GM21360 (cell line): Measurements from ENCODE around the gene BCORL1.

Experiments used
- ATAC-seq: cut with Tn5 transposase; IDR thresholded peaks from one replicate; pipeline ENCODE4 v1.9.1; 2021; ENCODE audit warnings: mild to moderate bottlenecking, moderate library complexity; ENCODE audit not compliant: unreplicated experiment

Gene BCORL1

DNA sequence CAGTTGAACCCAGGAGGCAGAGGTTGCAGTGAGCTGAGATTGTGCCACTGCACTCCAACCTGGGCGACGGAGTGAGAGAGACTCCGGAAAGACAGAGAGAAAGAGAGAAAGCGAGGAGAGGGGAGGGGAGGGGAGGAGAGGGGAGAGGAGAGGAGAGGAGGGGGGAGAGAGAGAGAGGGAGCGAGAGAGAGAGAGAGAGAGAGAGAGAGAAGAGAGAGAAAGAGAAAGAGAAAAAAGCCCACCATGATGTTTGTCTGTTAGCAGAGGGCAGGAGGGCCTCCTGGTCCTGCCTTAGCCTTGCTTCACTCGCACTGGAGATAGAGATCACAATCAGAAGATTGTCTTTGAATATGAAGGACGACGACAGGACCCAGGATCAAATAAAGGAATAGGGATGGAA is 18.7 kb upstream of the BCORL1 start:
- no peak for ATAC-seq

DNA sequence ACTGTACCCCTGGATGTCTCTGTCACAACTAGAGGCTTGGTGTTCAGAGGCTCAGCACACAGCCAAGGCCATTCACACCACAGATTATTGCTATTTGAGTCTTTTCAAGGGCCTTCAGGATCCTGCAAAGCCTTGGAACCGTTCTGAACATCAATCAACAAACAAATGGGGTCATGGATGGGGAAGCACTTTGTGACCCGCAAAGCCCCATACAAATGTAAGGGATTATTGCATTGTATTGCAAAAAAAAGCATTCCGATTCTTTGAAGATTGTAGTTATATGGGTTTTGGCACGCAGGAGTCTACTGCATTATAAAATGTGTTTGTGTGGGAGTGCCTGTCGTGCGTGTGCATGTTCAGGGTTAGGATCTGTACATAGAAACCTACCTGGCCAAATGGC is 17.3 kb upstream of the BCORL1 start:
- ATAC-seq = no peak

DNA sequence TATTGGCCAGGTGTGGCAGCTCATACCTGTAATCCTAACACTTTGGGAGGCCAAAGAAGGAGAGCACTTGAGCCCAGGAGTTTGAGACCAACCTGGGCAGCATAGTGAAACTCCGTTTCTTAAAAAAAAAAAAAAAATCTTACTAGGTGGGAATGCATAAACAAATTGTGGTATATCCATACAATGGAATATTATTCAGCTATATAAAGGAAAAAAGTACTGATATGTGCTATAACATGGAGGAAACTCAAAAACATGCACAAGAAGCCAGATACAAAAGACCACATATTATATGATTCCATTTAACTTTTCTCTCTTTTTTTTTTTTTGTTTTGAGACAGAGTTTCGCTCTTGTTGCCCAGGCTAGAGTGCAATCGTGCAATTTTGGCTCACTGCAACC is 13.5 kb upstream of the BCORL1 start:
- no peak for ATAC-seq

DNA sequence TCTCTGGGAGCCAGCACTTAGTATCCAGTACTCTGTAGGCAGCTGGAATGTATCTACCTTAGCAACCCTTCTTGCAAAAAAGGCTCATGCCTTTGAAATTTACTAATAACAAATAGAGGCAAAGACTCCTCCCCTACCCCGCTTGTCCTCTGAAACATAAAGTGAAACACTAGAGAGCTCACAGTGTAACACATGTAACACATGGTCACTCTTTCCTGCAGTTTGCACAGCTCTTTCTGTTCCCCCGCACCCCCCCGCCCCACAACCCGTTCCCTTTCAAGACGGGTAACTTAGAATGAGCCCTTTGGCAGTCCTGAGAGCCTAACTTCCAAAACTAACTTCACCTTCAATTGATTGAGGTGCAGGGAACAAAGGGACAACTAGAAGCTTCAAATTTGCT is 6.0 kb upstream of the BCORL1 start:
- no peak for ATAC-seq

DNA sequence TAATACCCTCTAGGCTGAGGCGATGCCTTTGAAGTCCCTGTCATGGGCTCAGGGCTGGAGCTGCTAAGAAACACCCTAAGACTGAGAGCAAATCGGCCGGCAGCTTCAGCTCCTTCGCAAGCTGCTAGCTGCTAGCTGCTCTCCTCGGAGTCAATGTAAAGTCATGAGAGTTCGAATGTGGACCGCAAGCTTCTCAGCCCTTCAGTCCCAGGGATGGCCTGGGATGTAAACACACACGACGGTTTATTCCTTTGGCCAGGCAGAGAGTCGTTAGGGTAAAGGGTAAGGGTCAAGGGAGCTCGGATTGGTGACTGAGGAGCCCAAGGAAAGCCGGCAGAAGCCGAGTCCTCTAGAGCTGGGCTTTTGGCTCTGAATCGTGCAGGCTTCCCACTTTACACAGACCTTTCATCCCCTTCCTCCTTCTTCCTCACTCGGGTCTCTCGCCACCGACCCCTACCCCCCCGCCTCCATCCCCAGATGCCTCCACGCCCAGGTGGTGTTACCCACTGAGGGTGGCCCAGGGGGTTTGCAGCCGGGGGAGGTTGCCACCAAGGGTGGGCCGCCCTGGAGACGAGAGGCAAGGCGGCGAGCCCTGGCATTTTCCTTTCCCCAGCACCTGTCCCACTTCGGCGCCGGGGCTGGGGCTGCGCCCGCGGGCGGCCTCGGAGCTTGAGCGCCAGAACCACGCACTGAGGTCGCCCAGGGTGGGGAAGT is 3.1 kb upstream of the BCORL1 start:
- no peak for ATAC-seq

DNA sequence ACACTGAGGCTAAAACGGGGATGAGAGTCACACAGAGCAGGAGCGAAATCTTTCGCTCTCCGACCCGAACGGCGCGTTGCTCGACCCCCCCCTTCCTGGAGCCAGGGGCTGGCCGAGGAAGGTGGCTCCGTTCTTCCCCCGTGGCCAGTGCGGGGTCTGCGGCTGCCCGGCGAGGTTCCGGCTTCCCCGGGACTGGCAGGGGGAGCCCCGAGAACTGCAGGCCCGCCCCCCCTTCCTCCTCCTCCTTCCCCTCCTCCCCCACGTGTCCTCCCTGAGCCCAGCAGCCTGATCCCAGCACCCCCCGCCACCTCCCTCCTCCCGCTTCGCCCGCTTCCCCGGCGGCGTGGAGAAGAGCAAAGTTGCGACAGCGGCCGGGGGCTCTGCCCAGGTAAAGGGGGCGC is 2.4 kb upstream of the BCORL1 start:
- ATAC-seq = no peak

DNA sequence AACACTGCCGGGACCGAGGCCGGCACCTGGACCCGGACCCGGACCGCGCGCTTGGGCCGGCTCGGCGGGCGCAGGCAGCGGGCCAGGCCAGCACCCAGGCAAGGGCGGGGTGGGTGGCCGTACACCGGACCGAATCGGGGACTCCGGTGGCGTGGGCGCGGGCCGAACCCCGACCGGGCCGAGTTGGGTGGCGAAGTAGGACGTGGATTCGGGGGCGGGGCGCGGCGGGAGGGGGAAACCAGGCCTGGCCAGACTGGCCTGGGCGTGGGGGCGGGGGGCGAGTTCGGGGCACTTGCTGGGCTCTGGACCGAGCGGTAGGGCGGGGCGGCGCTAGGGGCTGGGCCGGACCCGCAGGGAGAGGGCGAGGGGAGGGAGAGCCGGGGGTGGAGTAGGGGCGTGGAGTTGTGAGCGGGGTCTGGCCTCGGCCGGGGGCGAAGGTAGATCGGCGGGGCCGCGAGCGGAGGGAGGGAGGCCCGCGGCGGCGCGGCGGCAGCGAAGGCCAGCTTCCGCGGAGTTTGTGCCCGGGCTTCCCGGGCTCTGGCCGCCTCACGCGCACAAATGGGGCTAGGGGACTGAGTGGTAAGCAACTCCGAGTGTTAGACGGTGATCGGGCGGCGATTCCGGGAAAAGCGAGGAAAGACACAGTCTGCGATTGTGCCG is 1.8 kb upstream of the BCORL1 start:
- ATAC-seq = no peak

DNA sequence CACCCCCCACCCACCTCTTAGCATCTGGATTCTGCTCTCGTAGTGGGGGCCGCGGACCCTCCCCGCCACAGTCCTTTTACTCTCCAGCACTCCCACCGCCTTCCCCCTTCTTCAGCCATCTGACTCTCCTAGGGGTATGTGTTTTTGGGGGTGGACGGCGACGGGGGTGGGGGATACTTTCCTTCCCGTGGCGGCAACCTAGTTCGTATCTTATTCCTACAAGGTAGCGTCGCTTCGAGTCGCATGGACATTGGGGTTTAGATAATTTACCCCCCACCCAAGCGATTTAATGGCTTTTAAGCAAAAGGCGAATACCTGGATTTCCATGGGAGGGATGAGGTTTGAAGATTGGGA is 1.3 kb upstream of the BCORL1 start:
- no peak for ATAC-seq

DNA sequence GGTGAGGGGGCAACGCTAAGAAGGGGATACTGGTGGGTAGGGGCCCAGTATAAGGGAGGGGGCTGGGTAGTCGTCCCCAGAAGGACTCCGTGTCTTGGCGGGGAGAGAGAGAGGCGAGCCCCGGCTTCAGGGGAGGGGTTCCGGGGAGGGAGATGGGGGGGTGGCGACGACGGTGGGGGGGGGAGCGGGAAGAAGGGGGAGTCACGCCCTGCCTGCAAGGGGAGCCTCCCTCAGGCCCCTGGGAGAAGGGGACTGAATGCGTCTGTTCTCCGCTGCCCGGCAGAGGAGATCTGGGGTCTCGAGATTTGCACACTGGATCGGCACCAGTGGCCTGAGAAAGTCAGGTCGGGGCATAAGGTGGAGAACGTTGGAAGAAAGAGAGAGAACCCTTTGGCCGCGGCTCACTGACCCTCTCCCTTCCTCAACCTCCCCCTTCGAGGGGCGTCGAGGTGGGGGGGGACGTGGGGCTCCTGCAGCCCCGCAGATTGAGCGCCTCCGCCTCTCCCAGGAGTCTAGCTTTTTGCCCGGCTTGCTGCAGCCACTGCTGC is 609 bp upstream of the BCORL1 start:
- no peak for ATAC-seq

DNA sequence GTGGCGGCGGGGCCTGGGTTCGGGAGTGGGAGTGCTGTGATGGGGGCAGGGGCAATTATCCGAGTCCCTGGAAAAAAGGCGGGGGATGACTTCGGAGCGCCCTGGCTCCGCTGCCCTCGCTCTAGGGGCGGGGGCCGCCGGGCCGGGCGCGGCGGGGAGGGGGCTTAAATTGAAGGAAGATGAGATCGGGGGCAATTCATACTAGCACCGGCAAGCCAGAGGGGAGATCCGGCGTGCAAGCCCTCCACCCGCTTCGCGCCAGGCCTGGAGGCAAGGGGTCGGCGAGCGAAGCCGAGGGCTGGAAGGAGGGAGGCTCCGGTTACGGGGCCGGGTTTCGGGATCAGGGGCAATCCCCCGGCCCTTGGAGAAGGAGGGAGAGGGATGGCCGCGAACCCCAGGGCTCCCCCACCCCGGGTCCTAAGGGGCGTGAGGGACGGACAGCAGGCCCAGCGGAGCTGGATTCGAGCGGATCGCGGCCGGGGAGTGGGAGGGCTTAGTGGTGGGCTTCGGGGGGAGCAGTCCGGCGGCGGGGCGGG is 1.2 kb downstream of the BCORL1 start:
- ATAC-seq = no peak

DNA sequence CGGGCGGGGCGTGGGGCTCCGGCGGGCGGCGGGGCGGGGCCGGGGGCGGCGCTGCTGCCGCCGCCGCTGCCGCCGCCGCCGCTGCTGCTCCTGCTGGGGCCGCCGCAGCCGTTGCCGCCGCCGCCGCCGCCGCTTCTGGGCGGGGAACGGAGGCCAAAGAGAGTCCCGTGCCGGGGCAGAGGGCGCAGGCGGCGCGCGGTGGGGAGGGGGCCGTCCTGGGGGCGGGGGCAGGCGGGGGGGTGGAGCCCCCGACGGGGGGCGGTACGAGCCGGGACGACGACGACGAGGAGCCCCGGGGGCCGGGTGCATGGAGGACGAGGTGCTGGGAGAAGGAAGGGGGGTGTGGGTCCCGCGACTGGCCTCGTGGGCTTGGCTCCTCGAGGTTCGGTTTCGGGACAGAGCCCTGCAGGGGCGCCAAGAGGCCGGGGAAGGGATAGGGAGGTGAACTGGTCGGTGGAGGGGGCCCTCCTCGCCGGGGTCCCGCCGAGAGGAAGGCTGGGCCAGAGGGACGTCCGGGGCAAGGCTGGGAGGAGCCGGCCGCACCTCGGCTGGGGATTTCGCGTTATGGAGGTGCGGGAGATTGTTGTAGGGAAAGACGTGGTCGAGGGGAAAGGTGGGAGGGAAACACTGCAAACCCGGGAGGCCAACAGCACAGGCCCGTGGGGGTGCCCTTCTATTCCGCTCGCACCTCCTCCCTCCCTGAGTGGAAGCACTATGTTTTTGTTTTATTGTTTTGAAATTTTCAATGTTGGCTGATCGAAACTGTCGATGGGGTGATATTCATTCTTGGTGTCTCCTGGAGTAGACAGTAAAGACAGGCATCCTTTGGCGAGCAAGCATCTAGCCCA is 1.9 kb downstream of the BCORL1 start:
- ATAC-seq = no peak

DNA sequence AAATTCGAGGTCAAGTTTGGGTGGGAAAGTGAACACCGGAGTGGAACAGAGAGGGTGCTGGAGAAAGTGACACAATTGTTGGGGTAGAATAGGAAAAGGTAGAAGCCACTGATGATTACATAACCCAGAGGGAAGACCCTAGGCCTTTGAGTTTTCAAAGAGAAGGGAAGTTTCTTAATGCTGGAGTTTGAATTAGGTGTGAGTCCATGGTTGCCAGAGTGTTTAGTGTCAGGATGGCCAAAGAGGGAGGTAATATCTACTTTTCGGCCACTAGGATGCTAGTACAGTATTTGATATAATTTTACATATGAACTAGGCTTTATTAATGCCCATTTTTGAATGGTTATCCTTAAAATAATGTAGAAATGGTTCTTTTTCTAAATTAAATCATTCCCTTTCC is 5.4 kb downstream of the BCORL1 start:
- ATAC-seq = no peak

DNA sequence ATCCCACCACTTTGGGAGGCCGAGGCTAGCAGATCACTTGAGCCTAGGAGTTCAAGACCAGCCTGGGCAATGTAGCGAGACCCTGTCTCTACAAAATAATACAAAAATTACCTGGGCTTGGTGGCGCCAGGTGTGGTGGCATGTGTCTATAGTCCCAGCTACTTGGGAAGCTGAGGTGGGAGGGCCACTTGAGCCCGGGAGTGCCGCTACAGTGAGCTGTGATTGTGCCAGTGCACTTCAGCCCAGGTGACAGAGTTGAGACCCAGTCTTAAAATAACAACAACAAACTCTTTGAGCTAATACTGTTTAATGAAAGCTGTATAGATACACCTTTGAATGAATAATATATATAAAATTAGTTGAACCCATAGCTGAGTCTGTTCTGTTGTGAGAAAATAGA is 9.7 kb downstream of the BCORL1 start:
- ATAC-seq = no peak

DNA sequence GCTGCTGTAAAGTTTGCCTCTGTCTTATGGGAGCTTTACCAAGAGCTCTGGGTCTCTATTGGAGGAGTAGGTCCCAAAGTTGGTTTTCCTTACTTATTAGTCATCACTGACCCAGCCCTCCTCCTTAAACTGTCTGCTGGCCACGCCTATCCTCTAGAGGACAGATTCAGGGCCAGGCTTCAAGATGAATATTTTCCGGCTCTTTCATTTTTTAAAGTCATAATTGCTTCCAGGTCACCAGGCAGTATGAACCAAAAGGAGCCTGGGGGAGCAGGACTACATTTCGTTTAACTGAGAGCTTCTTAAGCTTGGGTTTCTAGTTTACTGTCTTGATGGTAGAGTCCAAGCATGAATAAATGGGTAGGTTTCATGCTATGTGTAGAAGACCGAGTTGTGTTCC is 13.7 kb downstream of the BCORL1 start:
- no peak for ATAC-seq

DNA sequence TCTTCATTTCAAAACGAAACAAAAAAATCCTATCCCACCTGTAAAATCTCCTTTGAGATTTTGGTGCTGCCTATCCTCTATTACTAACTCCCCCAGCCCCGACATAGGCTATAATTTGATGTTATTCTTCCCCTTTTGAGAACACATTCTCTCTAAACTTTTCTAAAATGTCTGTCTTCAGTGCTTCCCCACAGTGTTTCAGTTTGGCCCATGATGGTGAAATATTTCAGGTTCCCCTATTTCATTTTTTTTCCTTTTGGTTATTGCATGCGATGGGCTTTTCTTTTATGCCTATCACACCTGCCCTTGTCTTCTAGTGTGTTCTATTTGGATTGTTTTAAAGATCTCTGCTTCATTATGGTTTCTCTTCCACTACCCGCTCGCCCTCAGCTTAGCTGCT is 14.7 kb downstream of the BCORL1 start:
- ATAC-seq = no peak

DNA sequence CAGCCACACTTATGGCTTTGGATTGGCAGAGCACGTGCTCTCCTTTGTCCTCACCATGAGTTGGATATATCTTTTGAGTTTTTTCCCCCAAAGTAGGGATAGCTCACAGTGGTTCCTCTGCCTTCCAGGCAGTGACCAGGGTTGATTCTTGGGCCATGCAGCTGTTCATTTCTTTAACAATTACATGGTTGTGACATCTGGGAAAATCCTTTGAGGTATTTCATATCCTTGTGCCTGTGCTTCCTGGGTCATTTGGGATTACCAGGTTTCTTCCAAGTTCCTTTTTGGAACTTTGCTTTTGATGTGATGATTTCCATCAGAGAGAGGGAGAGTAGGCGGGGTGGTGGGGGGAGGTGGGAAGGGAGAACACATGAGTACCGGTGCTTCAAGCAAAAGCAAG is 15.6 kb downstream of the BCORL1 start:
- no peak for ATAC-seq

DNA sequence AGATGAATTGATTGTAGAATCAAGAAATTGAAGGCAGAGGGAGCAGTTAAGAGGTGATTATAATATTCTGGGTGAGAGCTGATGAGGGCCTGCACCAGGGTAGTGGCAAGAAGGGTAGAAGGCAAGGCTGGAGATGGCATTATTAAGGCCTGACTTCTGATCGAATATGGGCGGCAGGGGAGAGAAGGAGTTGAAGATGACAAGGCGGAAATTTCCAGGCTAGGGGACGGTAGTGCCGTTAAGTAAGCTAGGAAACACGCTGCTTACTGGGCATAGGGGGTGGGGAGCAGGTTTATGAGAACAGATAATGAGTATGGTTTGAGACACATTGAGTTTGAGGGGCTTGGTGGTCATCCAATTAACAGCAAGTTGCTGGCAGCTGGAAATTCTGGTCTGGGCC is 19.5 kb downstream of the BCORL1 start:
- ATAC-seq = no peak

DNA sequence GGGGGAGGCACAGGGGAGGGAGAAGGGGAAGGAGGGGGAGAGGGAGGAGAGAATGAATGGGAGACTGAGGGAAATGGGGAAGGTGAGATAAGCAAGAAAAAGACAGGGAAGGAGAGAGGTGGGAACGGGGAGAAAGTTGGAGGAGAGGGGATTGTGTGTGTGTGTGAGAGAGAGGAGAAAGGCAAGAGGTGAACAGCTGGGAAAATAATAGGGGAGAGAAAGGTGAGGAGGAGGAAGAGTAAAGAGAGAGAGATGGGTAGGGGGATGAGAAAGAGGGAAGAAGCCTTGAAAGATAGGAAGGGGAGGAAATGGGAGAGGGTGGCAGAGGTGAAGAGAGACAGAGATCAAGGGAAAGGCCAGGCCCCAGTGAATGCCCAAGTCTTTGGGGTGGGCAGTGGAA is 20.1 kb downstream of the BCORL1 start:
- ATAC-seq = no peak

DNA sequence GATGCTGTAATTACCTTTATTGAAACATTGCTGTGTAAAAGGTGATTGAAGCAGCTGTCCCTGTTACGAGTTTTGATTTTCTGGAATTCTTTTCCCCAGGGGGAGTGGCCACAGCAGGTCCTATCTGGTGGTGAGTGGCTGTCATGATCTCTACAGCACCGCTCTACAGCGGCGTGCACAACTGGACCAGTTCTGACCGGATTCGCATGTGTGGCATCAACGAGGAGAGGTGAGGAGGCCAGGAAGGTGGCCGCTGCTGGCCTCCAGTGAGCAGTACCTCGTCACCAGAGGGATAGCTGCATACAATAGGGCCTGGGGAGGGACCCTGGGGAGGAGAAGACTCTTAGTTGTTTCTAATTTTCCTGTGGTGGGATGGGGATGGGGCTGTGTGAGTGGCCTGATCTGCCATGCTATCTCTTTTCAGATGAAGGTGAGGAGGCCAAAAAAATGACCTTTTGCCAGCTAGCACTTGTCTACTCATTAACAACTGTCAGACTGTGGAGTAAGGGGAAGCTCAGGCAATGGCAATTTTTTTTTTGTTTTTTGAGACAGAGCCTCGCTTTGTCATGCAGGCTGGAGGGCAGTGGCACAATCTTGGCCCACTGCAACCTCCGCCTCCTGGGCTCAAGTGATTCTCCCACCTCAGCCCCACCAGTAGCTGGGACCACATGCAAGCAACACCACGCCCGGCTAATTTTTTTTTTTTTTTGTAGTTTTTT is 22.8 kb downstream of the BCORL1 start:
- ATAC-seq = no peak

DNA sequence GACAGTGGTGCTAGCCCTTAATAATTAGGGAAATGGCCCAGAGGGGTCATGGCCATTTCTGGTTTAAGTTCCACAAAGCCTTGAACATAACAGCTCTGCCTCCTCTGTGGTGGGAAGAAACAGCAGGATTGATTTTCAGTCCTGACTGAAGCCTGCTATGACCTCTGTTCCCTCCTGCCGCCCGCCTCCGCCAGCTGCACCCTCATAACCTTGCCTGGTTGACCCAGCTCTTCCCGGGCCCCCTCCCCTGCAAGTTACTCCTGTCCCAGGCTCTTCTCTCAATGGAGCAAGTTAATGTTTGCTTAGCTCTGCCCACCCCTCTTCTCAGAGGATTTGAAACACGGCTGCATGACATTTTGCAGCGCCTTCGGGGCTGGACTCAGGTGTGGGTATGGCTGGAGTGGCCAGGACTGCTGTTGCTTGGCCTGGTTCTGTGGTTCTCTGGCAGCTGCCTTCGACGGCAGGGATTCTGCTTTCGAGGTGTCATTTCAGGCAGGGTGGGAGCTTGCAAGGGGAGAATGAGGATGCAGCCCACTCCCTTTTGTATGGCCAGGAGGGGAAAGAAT is 27.3 kb downstream of the BCORL1 start:
- no peak for ATAC-seq

DNA sequence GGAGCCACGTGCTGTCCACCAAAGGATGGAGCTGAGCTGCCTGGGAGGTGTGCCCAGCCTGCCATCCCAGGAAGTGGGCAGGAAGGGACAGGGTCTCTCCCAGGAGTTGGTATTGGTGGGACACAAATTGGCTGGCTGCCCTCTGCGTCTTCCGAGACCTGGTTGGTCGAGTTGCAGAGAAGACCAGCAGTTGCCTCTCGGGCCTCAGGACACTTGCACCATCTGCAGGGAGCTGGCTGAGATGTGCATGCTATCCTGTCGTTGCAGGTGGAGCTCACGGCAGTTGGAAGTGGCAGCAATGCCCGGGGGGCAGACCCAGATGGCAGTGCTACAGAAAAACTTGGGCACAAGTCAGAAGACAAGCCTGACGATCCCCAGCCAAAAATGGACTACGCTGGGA is 30.2 kb downstream of the BCORL1 start:
- no peak for ATAC-seq
